Panc1 (cell line): Measurements from ENCODE around the gene COMMD2. TPM values are rescaled to one million over a fixed set of nuclear protein-coding genes. Genes with fewer than 3 reads are reported as not detected.

ENCODE experiments used
- ATAC-seq: fragments of 200-7000 bp; cut with Tn5 transposase; 2 replicates; pipeline ENCODE4 v1.9.1; 2020; ENCODE audit warnings: mild to moderate bottlenecking, moderate library complexity
- BruUV-seq: library from RNA; stranded (reverse); fragments of 400-500 nt; replicated peaks from 2 replicates; lab custom pipeline; 2021; lab: Mats Ljungman, UMichigan
- CTCF ChIA-PET: fragments of 300-600 bp; sonication (Branson Sonifier 250); formaldehyde crosslinking; loops from one replicate; lab custom pipeline; 2022; ENCODE audit warnings: antibody characterized with exemption; lab: Charles Lee
- POLR2A ChIA-PET: fragments of 300-600 bp; sonication (Branson Sonifier 250); formaldehyde crosslinking; loops from one replicate; lab custom pipeline; 2022; ENCODE audit warnings: antibody characterized with exemption; lab: Charles Lee
- DNase-seq: peaks from one replicate; pipeline ENCODE4 v3.0.0-alpha.2; 2010; ENCODE audit warnings: low read depth, low spot score
- H3K27ac ChIP-seq: 2 replicates; pipeline ENCODE4 v1.5.1; 2011; ENCODE audit warnings: mild to moderate bottlenecking, low read length, inconsistent platforms
- H3K27me3 ChIP-seq: fragments of 200-500 bp; sonication (Bioruptor generic); 2 replicates; pipeline ENCODE4 v1.6.0; 2014; ENCODE audit warnings: low read length, inconsistent platforms; ENCODE audit not compliant: control insufficient read depth, insufficient read depth
- H3K36me3 ChIP-seq: fragments of 200-500 bp; sonication (Bioruptor generic); 2 replicates; pipeline ENCODE4 v1.5.1; 2014; ENCODE audit warnings: inconsistent platforms, mild to moderate bottlenecking, low read length, moderate library complexity; ENCODE audit not compliant: control insufficient read depth, insufficient read depth
- H3K4me1 ChIP-seq: 2 replicates; pipeline ENCODE4 v1.5.1; 2011; ENCODE audit warnings: inconsistent platforms, mild to moderate bottlenecking, low read length, moderate library complexity; ENCODE audit not compliant: control insufficient read depth, insufficient read depth
- H3K4me3 ChIP-seq, 2 experiments: 2 replicates each; pipeline ENCODE4 v1.5.1; 2011 to 2012; ENCODE audit warnings: low read depth in 2 of 2, low read length in 2 of 2, mild to moderate bottlenecking in 2 of 2, inconsistent platforms in 1 of 2, moderate library complexity in 1 of 2
- H3K9me3 ChIP-seq: fragments of 200-500 bp; sonication (Bioruptor generic); 2 replicates; pipeline ENCODE4 v1.5.1; 2014; ENCODE audit warnings: low read depth, mild to moderate bottlenecking, inconsistent platforms, low read length, moderate library complexity; ENCODE audit not compliant: control insufficient read depth, insufficient read depth
- POLR2AphosphoS5 ChIP-seq: IDR thresholded peaks from 2 replicates; pipeline ENCODE4 v1.6.1; 2012; ENCODE audit warnings: mild to moderate bottlenecking, low read depth, low read length, moderate library complexity
- SIN3A ChIP-seq: IDR thresholded peaks from 2 replicates; pipeline ENCODE4 v1.6.1; 2012; ENCODE audit warnings: low read depth, mild to moderate bottlenecking, low read length, moderate library complexity, borderline replicate concordance; ENCODE audit not compliant: insufficient read depth
- TCF7L2 ChIP-seq: IDR thresholded peaks from 2 replicates; pipeline ENCODE4 v1.6.1; 2011; ENCODE audit warnings: mild to moderate bottlenecking, low read depth, low read length, inconsistent platforms
- in situ Hi-C: cut with HindIII; loops from 2 replicates; pipeline ENCODE4 v1.10.0; 2016; ENCODE audit warnings: low sequenced_read_pairs, low pct_unique_long_range_greater_than_20kb
- intact Hi-C: fragments of 100-400 bp; cut with micrococcal nuclease; formaldehyde crosslinking; loops from one replicate; pipeline ENCODE4 v1.10.0; 2022; ENCODE audit not compliant: unreplicated experiment
- total RNA-seq: library from RNA; stranded (reverse); gene quantifications from one replicate; pipeline ENCODE4 v1.2.1, GENCODE V29; 2021; ENCODE audit not compliant: unreplicated experiment
- TF ChIP-seq, protein P1 (sequence below), 2 experiments: IDR thresholded peaks; 2 replicates each; pipeline ENCODE4 v1.6.1; 2011 to 2012; ENCODE audit warnings: low read depth in 2 of 2, control low read depth in 1 of 2, low read length in 1 of 2, mild to moderate bottlenecking in 1 of 2, moderate library complexity in 1 of 2; ENCODE audit not compliant: insufficient read depth in 1 of 2
- TF ChIP-seq, protein P2 (sequence below): fragments of 450-650 bp; IDR thresholded peaks from 2 replicates; pipeline ENCODE4 v1.5.1; 2017; ENCODE audit warnings: mild to moderate bottlenecking

COMMD2 gene
- total RNA-seq, 1 experiment from 2014 or later: 70.2 TPM

DNA sequence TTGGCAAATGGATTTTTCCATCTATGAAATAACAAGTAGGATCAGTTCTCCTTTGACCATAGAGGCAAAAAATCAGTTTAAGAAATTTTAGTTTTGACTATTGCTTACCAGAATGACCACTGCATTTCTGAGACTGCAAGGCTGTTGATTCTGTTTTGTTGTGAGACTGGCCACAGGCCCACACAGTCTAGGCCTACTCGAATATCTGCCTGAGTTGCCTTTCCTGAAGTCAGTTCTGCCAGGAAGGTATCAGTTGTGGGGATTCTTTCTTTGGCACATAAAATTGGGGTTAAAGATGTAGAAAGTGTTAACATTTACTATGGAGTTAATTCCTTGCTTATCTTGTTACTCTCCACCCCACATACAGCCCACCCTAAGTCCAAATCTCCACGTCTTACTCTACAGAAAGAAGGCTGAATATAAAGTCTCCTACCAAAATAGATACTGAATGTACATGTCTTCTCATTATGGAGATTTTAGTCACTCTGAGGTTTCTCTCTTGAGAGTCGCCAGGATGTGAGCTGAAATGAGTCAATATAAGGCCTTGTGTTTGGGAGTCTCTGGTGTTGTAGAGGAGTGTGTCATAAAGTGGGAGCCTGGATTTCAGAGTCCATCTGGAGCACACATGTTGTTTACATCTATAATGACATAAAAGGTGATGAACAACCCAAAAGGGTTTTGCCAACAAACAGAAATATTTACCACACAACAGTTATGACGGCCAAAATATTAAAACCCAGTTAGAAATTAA, 49.4 kb downstream of the COMMD2 start:
- H3K9me3 ChIP-seq: peaks cover 9% of the 10 kb centered on the region; the same call in 1 of the 2 replicates
- H3K27ac ChIP-seq: peak overlapping the region; percentile 54; the same call in 1 of the 2 replicates
- H3K4me1 ChIP-seq: peaks cover 12% of the 10 kb centered on the region
- no peak for DNase-seq
- intact Hi-C loops: no loop called here
- BruUV-seq: no TSS peak
- in situ Hi-C loops: no loop called here
- no peaks in the 10 kb centered on the region for H3K27me3 ChIP-seq
- ChIA-PET CTCF (no interaction called here), POLR2A (no interaction called here)
- no peak for ATAC-seq
- TF ChIP-seq, protein P1, sequence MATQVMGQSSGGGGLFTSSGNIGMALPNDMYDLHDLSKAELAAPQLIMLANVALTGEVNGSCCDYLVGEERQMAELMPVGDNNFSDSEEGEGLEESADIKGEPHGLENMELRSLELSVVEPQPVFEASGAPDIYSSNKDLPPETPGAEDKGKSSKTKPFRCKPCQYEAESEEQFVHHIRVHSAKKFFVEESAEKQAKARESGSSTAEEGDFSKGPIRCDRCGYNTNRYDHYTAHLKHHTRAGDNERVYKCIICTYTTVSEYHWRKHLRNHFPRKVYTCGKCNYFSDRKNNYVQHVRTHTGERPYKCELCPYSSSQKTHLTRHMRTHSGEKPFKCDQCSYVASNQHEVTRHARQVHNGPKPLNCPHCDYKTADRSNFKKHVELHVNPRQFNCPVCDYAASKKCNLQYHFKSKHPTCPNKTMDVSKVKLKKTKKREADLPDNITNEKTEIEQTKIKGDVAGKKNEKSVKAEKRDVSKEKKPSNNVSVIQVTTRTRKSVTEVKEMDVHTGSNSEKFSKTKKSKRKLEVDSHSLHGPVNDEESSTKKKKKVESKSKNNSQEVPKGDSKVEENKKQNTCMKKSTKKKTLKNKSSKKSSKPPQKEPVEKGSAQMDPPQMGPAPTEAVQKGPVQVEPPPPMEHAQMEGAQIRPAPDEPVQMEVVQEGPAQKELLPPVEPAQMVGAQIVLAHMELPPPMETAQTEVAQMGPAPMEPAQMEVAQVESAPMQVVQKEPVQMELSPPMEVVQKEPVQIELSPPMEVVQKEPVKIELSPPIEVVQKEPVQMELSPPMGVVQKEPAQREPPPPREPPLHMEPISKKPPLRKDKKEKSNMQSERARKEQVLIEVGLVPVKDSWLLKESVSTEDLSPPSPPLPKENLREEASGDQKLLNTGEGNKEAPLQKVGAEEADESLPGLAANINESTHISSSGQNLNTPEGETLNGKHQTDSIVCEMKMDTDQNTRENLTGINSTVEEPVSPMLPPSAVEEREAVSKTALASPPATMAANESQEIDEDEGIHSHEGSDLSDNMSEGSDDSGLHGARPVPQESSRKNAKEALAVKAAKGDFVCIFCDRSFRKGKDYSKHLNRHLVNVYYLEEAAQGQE (IDR thresholded peaks at IDR 0.05; ENCODE audit: insufficient read depth in 1 of 2, low read depth in 2 of 2, low read length in 1 of 2): no peak
- TF ChIP-seq TCF7L2: no peak
- H3K36me3 ChIP-seq: no peaks in the 10 kb centered on the region
- no peak overlapping the region for H3K4me3 ChIP-seq

DNA sequence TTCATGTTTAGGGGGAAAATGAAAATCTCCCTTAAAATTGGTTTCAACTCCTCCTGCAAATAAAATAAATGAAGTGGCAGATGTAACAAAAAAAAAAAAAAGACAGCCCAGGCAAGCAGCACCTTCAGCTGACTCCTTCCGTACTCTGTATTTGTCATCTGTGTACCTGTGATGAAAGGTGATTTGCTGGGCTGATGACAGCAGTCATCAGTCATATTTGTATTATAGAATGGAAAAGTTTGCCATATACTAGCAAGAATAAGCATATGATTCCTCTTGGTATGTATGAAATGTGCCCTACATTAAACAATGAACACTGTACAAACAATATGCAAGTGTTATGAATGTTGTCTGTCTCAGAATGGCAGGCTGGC, 50.3 kb downstream of the COMMD2 start:
- ChIA-PET POLR2A (no interaction called here), CTCF (no interaction called here)
- intact Hi-C loops: no loop called here
- peak; percentile 24; the same call in 1 of the 2 replicates for ATAC-seq
- H3K27me3 ChIP-seq: no peaks in the 10 kb centered on the region
- peak overlapping the region; percentile 87; the same call in 1 of the 2 replicates for H3K27ac ChIP-seq
- DNase-seq: no peak
- H3K4me3 ChIP-seq: peak overlapping the region; percentile 22 to 55
- no peaks in the 10 kb centered on the region for H3K36me3 ChIP-seq
- BruUV-seq: no TSS peak
- peaks cover 12% of the 10 kb centered on the region for H3K4me1 ChIP-seq
- TF ChIP-seq, protein P2, sequence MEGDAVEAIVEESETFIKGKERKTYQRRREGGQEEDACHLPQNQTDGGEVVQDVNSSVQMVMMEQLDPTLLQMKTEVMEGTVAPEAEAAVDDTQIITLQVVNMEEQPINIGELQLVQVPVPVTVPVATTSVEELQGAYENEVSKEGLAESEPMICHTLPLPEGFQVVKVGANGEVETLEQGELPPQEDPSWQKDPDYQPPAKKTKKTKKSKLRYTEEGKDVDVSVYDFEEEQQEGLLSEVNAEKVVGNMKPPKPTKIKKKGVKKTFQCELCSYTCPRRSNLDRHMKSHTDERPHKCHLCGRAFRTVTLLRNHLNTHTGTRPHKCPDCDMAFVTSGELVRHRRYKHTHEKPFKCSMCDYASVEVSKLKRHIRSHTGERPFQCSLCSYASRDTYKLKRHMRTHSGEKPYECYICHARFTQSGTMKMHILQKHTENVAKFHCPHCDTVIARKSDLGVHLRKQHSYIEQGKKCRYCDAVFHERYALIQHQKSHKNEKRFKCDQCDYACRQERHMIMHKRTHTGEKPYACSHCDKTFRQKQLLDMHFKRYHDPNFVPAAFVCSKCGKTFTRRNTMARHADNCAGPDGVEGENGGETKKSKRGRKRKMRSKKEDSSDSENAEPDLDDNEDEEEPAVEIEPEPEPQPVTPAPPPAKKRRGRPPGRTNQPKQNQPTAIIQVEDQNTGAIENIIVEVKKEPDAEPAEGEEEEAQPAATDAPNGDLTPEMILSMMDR: no peak
- TF ChIP-seq TCF7L2 (no peak), SIN3A (no peak), POLR2AphosphoS5 (no peak)
- TF ChIP-seq, protein P1 (IDR thresholded peaks at IDR 0.05; ENCODE audit: insufficient read depth in 1 of 2, low read depth in 2 of 2, low read length in 1 of 2): no peak
- in situ Hi-C loops: no loop called here
- peaks cover 12% of the 10 kb centered on the region; the same call in 1 of the 2 replicates for H3K9me3 ChIP-seq
